Measurements from ENCODE around the gene PEMT. TPM values are rescaled to one million over a fixed set of nuclear protein-coding genes. Genes with fewer than 3 reads are reported as not detected.
"Not testable (repeated sequence)": the region's sequence is repeated elsewhere in the genome, so short reads cannot be mapped to it uniquely, and the experiment has no call there.

The PEMT gene
- total and polyA plus RNA-seq, 2 donors (not counting 1 experiment from before 2014, with no cell fraction given), result 10.7 to 20.3 TPM

GRCh38 chr17:17635537-17636271 is 44.2 kb upstream of the PEMT start:
- H3K9me3 Mint-ChIP-seq (ENCODE audit: insufficient read depth); H4K20me1 ChIP-seq (ENCODE audit: control insufficient read depth, insufficient read depth, low read length, poor library complexity, severe bottlenecking); H3K27me3 ChIP-seq (replicated peaks in 1 of 4; ENCODE audit: control extremely low read depth in 1 of 4, control insufficient read depth in 3 of 4, insufficient read depth in 4 of 4, low read length in 3 of 4); H3K4me2 ChIP-seq (replicated peaks; ENCODE audit: low read depth, low read length, poor library complexity, severe bottlenecking); H2AFZ ChIP-seq (ENCODE audit: insufficient read depth, low read depth, low read length, poor library complexity, severe bottlenecking); H3K4me1 Mint-ChIP-seq; H3K4me3 ChIP-seq (ENCODE audit: control extremely low read depth in 1 of 5, extremely low read depth in 1 of 5, insufficient read depth in 1 of 5, low read depth in 2 of 5, low read length in 4 of 5); H3K27me3 Mint-ChIP-seq; H3K4me3 Mint-ChIP-seq; H3K9ac ChIP-seq (ENCODE audit: low read length); H3K27ac ChIP-seq (ENCODE audit: low read length in 2 of 2); H3K4me1 ChIP-seq (ENCODE audit: control insufficient read depth in 2 of 2, insufficient read depth in 2 of 2, low read length in 2 of 2); H3K27ac Mint-ChIP-seq; H3K79me2 ChIP-seq (ENCODE audit: control insufficient read depth, insufficient read depth, low read length); H3K36me3 ChIP-seq (replicated peaks in 1 of 2; ENCODE audit: control extremely low read depth in 1 of 2, control insufficient read depth in 1 of 2, extremely low read depth in 1 of 2, insufficient read depth in 2 of 2, low read length in 1 of 2); intact Hi-C loops (cut with micrococcal nuclease); DNase-seq; ATAC-seq (ENCODE audit: low read depth): not testable (repeated sequence)
- peaks cover 0 to 20% (median 4%) of the 10 kb centered on the region in 3 donors for H3K9me3 ChIP-seq (ENCODE audit: control extremely low read depth in 1 of 3, control insufficient read depth in 2 of 3, insufficient read depth in 1 of 3, low read length in 2 of 3)
- WGBS (ENCODE audit: insufficient coverage), result 43% methylated on average over 1 of the region's 15 CpGs
- CTCF ChIA-PET, result interaction anchor here (1.4 kb wide), 1 partner anchor 139 kb away, joined by 5 read pairs; no protein-coding TSS in a partner anchor
- POLR2A ChIA-PET, result interaction anchor here (0.7 kb wide), 1 partner anchor 335 kb away, joined by 3 read pairs; no protein-coding TSS in a partner anchor

GRCh38 chr17:17635126-17635525 is 43.6 kb upstream of the PEMT start:
- POLR2A ChIA-PET, result no interaction called here
- no peak for ATAC-seq (ENCODE audit: low read depth)
- no peak for TF ChIP-seq CTCF (IDR thresholded peaks at IDR 0.05)
- no peak for TF ChIP-seq EZH2 (IDR thresholded peaks at IDR 0.05; ENCODE audit: borderline replicate concordance, insufficient read depth, low read depth, low read length, poor library complexity, severe bottlenecking)

More at GRCh38 chr17:17635126-17635525, 43.6 kb upstream of the PEMT start:
- H3K9me3 ChIP-seq (ENCODE audit: control extremely low read depth in 1 of 3, control insufficient read depth in 2 of 3, insufficient read depth in 1 of 3, low read length in 2 of 3), result peaks cover 0 to 20% (median 4%) of the 10 kb centered on the region in 3 donors
- H3K27me3 Mint-ChIP-seq, result peaks cover 8% of the 10 kb centered on the region
- no peak for DNase-seq
- H3K27ac ChIP-seq (ENCODE audit: low read length in 2 of 2), result no peak overlapping the region
- no peak overlapping the region for H2AFZ ChIP-seq (ENCODE audit: insufficient read depth, low read depth, low read length, poor library complexity, severe bottlenecking)
- intact Hi-C loops (cut with micrococcal nuclease), result no loop called here
- H3K9ac ChIP-seq (ENCODE audit: low read length), result no peak overlapping the region
- no peaks in the 10 kb centered on the region for H3K27me3 ChIP-seq (replicated peaks in 1 of 4; ENCODE audit: control extremely low read depth in 1 of 4, control insufficient read depth in 3 of 4, insufficient read depth in 4 of 4, low read length in 3 of 4)
- peaks cover 3% of the 10 kb centered on the region for H3K9me3 Mint-ChIP-seq (ENCODE audit: insufficient read depth)
- no peak overlapping the region for H3K27ac Mint-ChIP-seq
- H3K79me2 ChIP-seq (ENCODE audit: control insufficient read depth, insufficient read depth, low read length), result no peaks in the 10 kb centered on the region
- H3K4me2 ChIP-seq (replicated peaks; ENCODE audit: low read depth, low read length, poor library complexity, severe bottlenecking), result no peak overlapping the region
- no peak overlapping the region for H3K4me3 ChIP-seq (ENCODE audit: control extremely low read depth in 1 of 5, extremely low read depth in 1 of 5, insufficient read depth in 1 of 5, low read depth in 2 of 5, low read length in 4 of 5)
- H3K4me3 Mint-ChIP-seq, result no peak overlapping the region
- H4K20me1 ChIP-seq (ENCODE audit: control insufficient read depth, insufficient read depth, low read length, poor library complexity, severe bottlenecking), result no peaks in the 10 kb centered on the region
- H3K4me1 ChIP-seq (ENCODE audit: control insufficient read depth in 2 of 2, insufficient read depth in 2 of 2, low read length in 2 of 2), result no peaks in the 10 kb centered on the region
- no peaks in the 10 kb centered on the region for H3K36me3 ChIP-seq (replicated peaks in 1 of 2; ENCODE audit: control extremely low read depth in 1 of 2, control insufficient read depth in 1 of 2, extremely low read depth in 1 of 2, insufficient read depth in 2 of 2, low read length in 1 of 2)
- CTCF ChIA-PET, result interaction anchor here (1.4 kb wide), 1 partner anchor 138 kb away, joined by 5 read pairs; no protein-coding TSS in a partner anchor
- WGBS (ENCODE audit: insufficient coverage), result 79% methylated on average over 5 of the region's 5 CpGs
- H3K4me1 Mint-ChIP-seq, result peaks cover 2% of the 10 kb centered on the region
